HG03439 (cell line): Measurements from ENCODE around the gene EPHA2.
"Not testable (repeated sequence)": the region's sequence is repeated elsewhere in the genome, so short reads cannot be mapped to it uniquely, and the experiment has no call there.

Source experiments
- ATAC-seq: cut with Tn5 transposase; IDR thresholded peaks from one replicate; pipeline ENCODE4 v1.9.1; 2021; ENCODE audit warnings: mild to moderate bottlenecking, moderate library complexity; ENCODE audit not compliant: unreplicated experiment

EPHA2 gene

GRCh38 chr1:16155537-16156410 is at the start of gene EPHA2:
EPHA2 (minus strand) TSS chr1:16156069; CDS start chr1:16155932, 137 bp downstream.
- ATAC-seq = no peak

DNA sequence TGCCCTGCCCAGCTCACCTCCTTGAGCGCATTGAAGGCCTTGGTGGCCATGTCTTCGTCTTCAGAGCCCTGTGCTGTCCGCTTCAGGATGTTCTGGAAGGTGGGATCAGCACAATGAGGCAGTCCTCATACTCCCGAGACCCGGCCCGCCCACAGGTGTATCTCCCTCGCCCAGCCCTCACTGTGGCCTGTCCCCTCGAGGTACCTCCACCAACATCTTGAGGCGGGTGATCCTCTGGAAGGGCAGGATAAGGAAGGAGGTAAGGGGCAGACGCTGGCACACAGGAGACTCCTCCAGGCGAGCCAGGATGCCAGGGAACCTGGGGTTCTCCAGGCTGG is 49.4 kb upstream of the EPHA2 start:
- ATAC-seq = no peak

DNA sequence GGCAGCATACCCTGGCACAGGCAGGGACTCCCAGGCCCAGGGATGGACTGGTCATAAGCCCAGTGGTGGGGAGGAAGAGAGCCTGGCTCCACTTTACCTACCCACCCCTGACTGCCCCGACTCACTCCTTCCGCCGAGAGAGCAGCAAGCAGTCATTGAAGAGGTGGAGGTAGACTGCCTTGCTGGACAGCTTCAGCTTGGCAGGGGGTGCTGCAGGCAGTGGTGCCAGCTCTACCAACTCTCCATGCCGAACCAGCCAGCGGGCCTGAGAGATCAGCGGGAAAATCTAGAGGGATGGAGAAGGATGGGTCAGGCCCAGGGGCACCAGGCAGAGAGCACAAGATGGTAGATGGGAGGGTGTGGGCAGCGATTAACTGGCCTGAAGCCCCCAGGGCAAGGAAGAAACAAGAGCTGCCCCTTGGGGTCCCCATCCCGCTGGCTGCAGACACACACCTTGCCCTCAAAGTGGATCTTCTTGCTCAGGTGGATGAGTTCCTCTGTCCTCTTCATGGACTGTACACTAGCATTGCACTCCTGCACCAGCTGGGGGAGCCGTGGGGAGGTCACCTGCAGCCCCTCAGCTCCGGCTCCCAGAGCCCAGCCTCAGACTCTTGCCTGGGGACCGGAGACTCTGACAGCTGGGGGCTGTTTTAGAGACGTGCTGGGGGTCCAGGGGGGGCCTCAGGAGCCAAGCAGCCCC is 48.9 kb upstream of the EPHA2 start:
- ATAC-seq = no peak

DNA sequence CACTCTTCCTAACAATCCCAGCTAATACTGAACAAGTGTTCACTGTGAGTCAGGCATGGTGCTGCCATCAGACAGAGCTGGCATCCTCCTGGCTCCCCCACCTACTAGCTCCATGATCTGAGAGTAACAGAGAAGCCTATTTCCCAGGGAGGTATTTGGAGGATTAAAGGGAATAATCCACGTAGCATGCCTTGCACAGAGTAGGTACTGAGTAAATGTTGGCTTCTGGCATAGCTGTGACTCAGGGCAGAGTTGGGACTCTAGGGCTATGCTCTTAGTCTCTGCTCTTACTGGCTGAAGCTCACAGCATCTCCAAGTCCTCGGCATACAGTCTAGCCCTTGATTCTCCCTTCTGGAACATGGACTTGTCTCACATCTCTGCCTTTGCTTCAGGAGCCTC is 48.3 kb upstream of the EPHA2 start:
- no peak for ATAC-seq

DNA sequence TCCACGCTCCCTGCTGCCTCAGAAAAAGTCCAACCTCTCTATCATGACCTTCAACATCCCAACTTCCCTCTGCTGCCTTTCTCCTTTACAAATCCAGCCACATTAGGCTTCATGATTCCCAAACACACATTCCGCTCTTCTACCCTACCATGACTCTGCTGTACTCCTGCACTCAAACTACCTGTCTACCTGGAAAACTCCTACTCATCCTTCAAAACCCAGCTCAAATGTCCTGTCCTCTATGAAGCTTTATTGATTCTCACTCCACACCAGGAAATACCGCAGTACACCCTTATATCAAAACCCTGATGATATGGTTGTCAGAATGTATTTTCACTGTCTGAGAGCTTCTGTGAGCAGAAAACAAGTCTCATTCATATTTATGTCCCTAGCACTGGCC is 47.7 kb upstream of the EPHA2 start:
- no peak for ATAC-seq

GRCh38 chr1:16202281-16203210 is 46.7 kb upstream of the EPHA2 start:
- no peak for ATAC-seq

GRCh38 chr1:16199700-16200099 is 43.8 kb upstream of the EPHA2 start:
- no peak for ATAC-seq

DNA sequence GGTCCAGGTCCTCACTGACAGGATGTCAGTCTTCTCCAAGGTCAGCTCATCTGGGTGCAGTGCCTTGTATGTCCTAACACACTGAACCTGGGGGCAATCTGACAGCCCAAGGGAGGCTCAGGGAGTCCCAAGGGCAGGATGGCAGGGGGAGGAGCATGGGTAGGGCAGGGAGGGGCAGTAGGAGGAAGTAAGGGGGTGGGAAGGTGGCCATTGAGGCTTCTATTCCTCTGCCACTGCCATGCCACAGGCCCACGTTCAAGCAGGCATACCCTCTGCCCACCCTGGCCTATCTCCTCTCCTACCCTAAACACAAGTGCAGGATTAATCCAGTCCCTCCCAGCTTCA is 43.3 kb upstream of the EPHA2 start:
- no peak for ATAC-seq

DNA sequence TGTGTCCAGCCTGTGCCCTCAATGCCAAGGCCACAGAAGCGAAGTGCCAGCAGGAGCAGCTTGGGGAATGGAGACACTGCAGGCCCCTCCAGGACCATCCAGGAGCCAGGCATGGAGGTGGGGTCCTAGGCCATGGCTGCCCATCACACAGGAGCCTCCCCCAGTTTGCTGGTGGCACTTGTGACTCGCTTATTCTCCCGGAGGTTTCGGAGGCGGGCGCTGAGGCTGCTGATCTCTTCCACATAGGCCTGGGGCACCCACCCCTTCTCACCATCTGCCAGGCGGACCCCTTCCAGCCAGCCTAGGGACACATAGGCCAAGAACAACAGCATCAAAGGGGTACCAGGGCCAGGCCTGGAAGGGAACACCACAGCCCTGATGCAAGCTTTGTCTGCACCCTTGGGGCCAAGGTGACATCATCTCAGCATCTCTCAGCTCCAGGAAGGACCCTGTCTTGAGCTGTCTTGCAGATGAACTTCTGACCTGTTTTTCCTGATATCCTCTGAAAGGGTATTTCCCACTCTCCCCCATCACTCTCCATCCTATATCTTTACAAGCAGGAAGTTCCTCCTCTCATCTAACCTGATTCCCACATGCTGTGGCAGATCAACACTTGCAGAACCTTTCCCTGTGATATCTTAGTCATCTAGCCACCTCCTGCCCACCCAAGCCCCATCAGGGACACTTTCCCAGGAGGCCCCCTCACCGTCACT is 42.7 kb upstream of the EPHA2 start:
- no peak for ATAC-seq

- ATAC-seq = no peak
Observed at GRCh38 chr1:16196874-16197273, 41.0 kb upstream of the EPHA2 start.

DNA sequence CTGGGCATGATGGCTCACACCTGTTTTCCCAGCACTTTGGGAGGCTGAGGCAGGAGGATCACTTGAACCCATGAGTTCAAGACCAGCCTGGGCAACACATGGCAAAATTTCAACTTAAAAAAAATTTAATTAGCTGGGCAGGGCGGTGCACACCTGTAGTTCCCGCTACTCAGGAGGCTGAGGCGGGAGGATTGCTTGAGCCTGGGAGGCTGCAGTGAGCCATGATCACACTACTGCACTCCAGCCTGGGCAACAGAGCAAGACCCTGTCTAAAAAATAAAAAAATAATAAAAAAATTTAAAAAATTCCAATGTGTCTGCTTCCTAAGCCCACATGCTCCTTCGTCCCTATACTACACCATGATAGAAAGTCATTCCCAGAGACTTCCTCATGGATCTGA is 40.3 kb upstream of the EPHA2 start:
- not testable (repeated sequence) for ATAC-seq

GRCh38 chr1:16195518-16195905 is 39.6 kb upstream of the EPHA2 start:
- ATAC-seq = no peak

GRCh38 chr1:16191916-16192546 is 36.2 kb upstream of the EPHA2 start:
- ATAC-seq = no peak

DNA sequence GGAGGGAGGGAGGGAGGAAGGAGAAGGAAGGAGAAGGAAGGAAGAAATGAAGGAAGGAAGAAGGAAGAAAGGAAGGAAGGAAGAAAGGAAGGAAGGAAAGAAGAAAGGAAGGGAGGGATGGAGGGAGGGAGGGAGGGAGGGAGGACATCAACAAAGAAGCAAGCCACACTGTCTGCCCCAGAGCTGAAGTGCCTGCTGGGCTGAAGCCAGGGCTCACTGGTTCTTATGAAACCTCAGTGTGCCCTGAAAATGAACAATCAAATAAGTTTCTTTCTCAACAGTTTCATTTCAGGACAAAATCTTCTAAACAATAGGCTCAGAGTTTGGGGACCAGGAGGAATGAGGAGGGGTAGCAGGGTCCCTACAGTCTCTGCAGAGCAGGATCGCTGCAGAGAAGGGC is 35.4 kb upstream of the EPHA2 start:
- ATAC-seq = no peak

- ATAC-seq = no peak
Observed at GRCh38 chr1:16189921-16190621, 34.2 kb upstream of the EPHA2 start.

- ATAC-seq = no peak
Observed at GRCh38 chr1:16189003-16189402, 33.1 kb upstream of the EPHA2 start.

- ATAC-seq = no peak
Observed at GRCh38 chr1:16187748-16188401, 32.0 kb upstream of the EPHA2 start.

DNA sequence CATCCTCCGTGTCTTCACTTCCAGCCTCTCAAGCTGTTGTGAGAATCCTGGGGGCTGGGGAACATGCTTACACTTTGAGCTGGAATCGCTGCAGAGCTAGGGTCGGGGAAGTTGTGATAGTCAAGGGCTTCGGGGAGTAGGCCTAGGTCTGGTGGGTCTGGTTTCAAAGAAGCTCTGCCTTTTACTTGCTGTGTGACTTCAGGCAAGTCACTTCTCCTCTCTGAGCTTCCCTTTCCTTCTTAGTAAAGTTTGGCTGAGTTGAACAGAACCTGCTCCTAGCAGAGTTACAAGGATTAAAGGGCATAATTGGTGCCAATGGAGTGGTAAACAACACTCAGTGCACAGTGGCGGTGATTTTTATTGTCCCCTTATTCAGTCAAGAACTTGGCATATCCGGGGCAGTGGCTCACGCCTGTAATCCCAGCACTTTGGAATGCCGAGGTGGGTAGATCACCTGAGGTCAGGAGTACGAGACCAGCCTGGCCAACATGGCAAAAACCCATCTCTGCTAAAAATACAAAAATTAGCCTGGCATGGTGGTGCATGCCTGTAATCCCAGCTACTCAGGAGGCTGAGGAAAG is 30.9 kb upstream of the EPHA2 start:
- ATAC-seq = no peak
